ENCODE data around the gene PPIL1. TPM values are rescaled to one million over a fixed set of nuclear protein-coding genes. Genes with fewer than 3 reads are reported as not detected.

Gene PPIL1
- total RNA-seq, 8 experiments from 2014 or later, result 36.4 to 77.1 (median 48.4) TPM

- in situ Hi-C loops (cut with MboI; ENCODE audit: low pct_unique_long_range_greater_than_20kb in 2 of 9, low sequenced_read_pairs in 9 of 9, unreplicated experiment in 9 of 9), result loop anchor here in 1 of 9 experiments (10.0 kb wide), 1 partner anchor 64 kb away; no protein-coding TSS in a partner anchor
- 4 to 61% (median 16%) methylated on average over 2 to 15 of the region's 26 CpGs; no CpG with 5 or more reads in 2 of the 10 experiments for WGBS, 10 experiments
- Histone ChIP-seq H3K27ac (peak overlapping the region in 1 of 2 donors; percentile 51), H3K4me3 (peak overlapping the region in 1 of 5 donors; percentile 11), H3K4me1 (replicated peaks in 1 of 2) (peaks cover 22 to 25% of the 10 kb centered on the region in 2 donors)
- peak; percentile 59 to 90 (median 86) for ATAC-seq (replicated peaks in 6 of 8)
Observed at GRCh38 chr6:36848658-36849441, 25.8 kb downstream of the PPIL1 start.

- Histone ChIP-seq H3K27ac (no peak overlapping the region), H3K4me1 (replicated peaks in 1 of 2) (peaks cover 22 to 25% of the 10 kb centered on the region in 2 donors), H3K4me3 (no peak overlapping the region)
- 78 to 100% (median 92%) methylated on average over 1 to 5 of the region's 6 CpGs; no CpG with 5 or more reads in 2 of the 10 experiments for WGBS, 10 experiments
- in situ Hi-C loops (cut with MboI; ENCODE audit: low pct_unique_long_range_greater_than_20kb in 2 of 9, low sequenced_read_pairs in 9 of 9, unreplicated experiment in 9 of 9), result loop anchor here in 1 of 9 experiments (10.0 kb wide), 1 partner anchor 63 kb away; no protein-coding TSS in a partner anchor
- ATAC-seq (replicated peaks in 6 of 8), result no peak
Observed at GRCh38 chr6:36847991-36848390, 26.6 kb downstream of the PPIL1 start.

- WGBS, 10 experiments, result 89 to 100% (median 90%) methylated on average over 2 to 3 of the region's 4 CpGs; no CpG with 5 or more reads in 6 of the 10 experiments
- peaks cover 22 to 25% of the 10 kb centered on the region in 2 donors for H3K4me1 ChIP-seq (replicated peaks in 1 of 2)
Observed at GRCh38 chr6:36847152-36847551, 27.5 kb downstream of the PPIL1 start.

GRCh38 chr6:36845233-36845632 is 29.4 kb downstream of the PPIL1 start:
- 100% methylated on average over 1 to 3 of the region's 4 CpGs; no CpG with 5 or more reads in 8 of the 10 experiments for WGBS, 10 experiments
- Histone ChIP-seq H3K4me3 (no peak overlapping the region), H3K4me1 (replicated peaks in 1 of 2) (peaks cover 32 to 33% of the 10 kb centered on the region in 2 donors), H3K27ac (no peak overlapping the region)
- in situ Hi-C loops (cut with MboI; ENCODE audit: low pct_unique_long_range_greater_than_20kb in 2 of 9, low sequenced_read_pairs in 9 of 9, unreplicated experiment in 9 of 9), result loop anchor here in 1 of 9 experiments (10.0 kb wide), 1 partner anchor 60 kb away; no protein-coding TSS in a partner anchor
- ATAC-seq (replicated peaks in 6 of 8), result no peak

More at GRCh38 chr6:36847152-36847551, 27.5 kb downstream of the PPIL1 start:
- no peak for ATAC-seq (replicated peaks in 6 of 8)
- Histone ChIP-seq H3K27ac (no peak overlapping the region), H3K4me3 (no peak overlapping the region)
- in situ Hi-C loops (cut with MboI; ENCODE audit: low pct_unique_long_range_greater_than_20kb in 2 of 9, low sequenced_read_pairs in 9 of 9, unreplicated experiment in 9 of 9), result loop anchor here in 1 of 9 experiments (10.0 kb wide), 1 partner anchor 62 kb away; no protein-coding TSS in a partner anchor

GRCh38 chr6:36844232-36845170 is 30.1 kb downstream of the PPIL1 start:
- 47 to 100% (median 69%) methylated on average over 2 to 9 of the region's 19 CpGs; no CpG with 5 or more reads in 1 of the 10 experiments for WGBS, 10 experiments
- Histone ChIP-seq H3K4me3 (no peak overlapping the region), H3K4me1 (replicated peaks in 1 of 2) (peaks cover 28 to 29% of the 10 kb centered on the region in 2 donors), H3K27ac (no peak overlapping the region)
- no peak for ATAC-seq (replicated peaks in 6 of 8)
- in situ Hi-C loops (cut with MboI; ENCODE audit: low pct_unique_long_range_greater_than_20kb in 2 of 9, low sequenced_read_pairs in 9 of 9, unreplicated experiment in 9 of 9), result loop anchor here in 1 of 9 experiments (10.0 kb wide), 1 partner anchor 60 kb away; no protein-coding TSS in a partner anchor

- no peak for ATAC-seq (replicated peaks in 6 of 8)
- peaks cover 15 to 16% of the 10 kb centered on the region in 2 donors for H3K4me1 ChIP-seq (replicated peaks in 1 of 2)
- no peak overlapping the region for H3K27ac ChIP-seq
- in situ Hi-C loops (cut with MboI; ENCODE audit: low pct_unique_long_range_greater_than_20kb in 2 of 9, low sequenced_read_pairs in 9 of 9, unreplicated experiment in 9 of 9), result loop anchor here in 1 of 9 experiments (10.0 kb wide), 1 partner anchor 58 kb away; no protein-coding TSS in a partner anchor
- H3K4me3 ChIP-seq, result no peak overlapping the region
- WGBS, 10 experiments, result 82 to 100% (median 86%) methylated on average over 2 to 4 of the region's 4 CpGs; no CpG with 5 or more reads in 5 of the 10 experiments
Observed at GRCh38 chr6:36843170-36843569, 31.4 kb downstream of the PPIL1 start.

- 56 to 100% (median 74%) methylated on average over 1 to 2 of the region's 2 CpGs; no CpG with 5 or more reads in 1 of the 10 experiments for WGBS, 10 experiments
- Histone ChIP-seq H3K4me1 (replicated peaks in 1 of 2) (peaks cover 13 to 14% of the 10 kb centered on the region in 2 donors), H3K4me3 (no peak overlapping the region), H3K27ac (no peak overlapping the region)
- in situ Hi-C loops (cut with MboI; ENCODE audit: low pct_unique_long_range_greater_than_20kb in 2 of 9, low sequenced_read_pairs in 9 of 9, unreplicated experiment in 9 of 9), result loop anchor here in 1 of 9 experiments (10.0 kb wide), 1 partner anchor 57 kb away; no protein-coding TSS in a partner anchor
- no peak for ATAC-seq (replicated peaks in 6 of 8)
Observed at GRCh38 chr6:36841756-36842155, 32.8 kb downstream of the PPIL1 start.

DNA sequence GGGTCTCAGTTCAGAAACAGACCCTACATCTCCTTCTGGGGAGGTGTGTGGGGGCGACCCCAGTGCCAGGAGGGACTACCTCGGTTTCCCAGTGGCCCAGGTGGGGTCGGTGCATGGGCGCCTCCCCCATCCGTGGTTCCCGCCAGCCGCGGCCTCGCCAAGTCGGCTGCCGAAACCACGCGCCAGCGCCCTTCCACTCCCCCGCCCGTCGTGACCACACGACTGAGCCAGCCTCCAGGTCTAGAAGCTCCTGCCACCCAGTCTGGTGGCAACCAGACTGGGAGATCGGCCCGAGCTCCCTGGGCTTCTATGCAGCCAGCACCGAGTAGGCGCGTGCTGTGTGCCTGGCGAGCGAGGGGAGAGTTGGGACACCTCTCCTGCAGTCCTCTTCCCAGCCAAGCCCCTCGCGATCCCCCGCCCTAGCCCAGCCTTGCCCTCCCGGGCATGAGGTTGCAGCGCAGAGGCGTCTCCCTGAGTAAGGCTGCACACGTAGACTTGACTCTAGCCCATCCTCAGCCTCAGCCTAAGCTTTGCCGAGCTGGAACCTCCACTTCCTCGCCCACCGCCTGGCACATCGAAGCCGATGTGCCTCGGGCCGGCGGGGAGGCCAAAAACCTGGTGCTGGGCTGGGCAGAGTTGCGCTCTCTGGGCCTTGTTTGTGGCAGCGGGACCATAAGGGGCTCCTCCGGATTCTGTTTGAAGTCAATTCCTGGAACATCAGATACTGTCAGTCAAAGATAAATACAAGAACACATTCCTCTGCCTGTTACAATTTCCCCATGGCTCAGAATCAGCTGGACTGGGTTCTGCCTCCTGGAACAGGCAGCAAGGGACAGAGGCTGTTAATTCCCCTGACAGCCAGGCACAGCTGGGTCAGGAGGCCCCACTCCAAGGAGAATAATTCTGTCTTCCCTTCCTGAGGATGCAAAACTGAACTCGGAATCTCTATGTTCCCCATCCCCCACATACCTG is 33.9 kb downstream of the PPIL1 start:
- 7 to 52% (median 35%) methylated on average over 1 to 13 of the region's 44 CpGs; no CpG with 5 or more reads in 5 of the 10 experiments for WGBS, 10 experiments
- ATAC-seq (replicated peaks in 6 of 8), result peak in 6 of 8 experiments; percentile 9 to 31 (median 12)
- in situ Hi-C loops (cut with MboI; ENCODE audit: low pct_unique_long_range_greater_than_20kb in 2 of 9, low sequenced_read_pairs in 9 of 9, unreplicated experiment in 9 of 9), result loop anchor here in 1 of 9 experiments (10.0 kb wide), 1 partner anchor 56 kb away; no protein-coding TSS in a partner anchor
- H3K4me1 ChIP-seq (replicated peaks in 1 of 2), result peaks cover 13 to 14% of the 10 kb centered on the region in 2 donors
- peak overlapping the region; percentile 46 to 69 (median 55) for H3K4me3 ChIP-seq
- no peak overlapping the region for H3K27ac ChIP-seq

DNA sequence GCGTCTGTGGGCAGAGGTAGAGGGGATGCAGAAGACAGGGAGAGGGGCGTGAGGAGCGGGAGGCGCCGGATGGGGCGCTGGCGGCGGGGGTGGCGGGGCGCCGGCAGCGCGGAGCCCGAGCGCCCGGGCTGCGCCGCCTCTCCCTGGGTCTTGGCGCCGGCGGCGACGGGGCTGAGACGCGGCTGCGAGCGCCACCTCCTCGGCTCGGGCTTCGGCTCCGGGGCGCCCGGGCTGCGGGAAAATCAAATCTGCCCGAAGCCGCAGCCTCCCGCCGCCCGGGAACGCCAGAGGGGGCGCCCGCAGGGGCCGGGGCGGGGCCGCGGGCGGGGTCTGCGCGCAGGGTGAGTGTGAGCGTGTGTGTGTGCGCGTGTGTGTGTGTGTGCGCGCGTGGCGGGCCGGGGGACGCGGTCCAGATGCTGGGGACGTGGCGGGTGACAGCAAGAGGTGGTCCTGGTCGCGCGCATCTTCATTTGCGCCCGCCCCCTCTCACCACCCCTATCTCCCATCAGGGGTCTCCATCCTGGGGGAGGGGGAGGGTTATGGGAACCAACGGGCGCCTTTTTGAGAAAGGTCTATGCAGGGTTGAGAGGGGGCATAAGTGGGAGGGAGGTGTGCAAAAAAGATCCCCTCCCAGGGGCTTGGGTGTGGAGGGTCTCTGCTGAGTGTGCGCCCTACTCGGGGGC is 34.7 kb downstream of the PPIL1 start:
- ATAC-seq (replicated peaks in 6 of 8), result peak; percentile 72 to 80 (median 77)
- H3K4me1 ChIP-seq (replicated peaks in 1 of 2), result peaks cover 14 to 17% of the 10 kb centered on the region in 2 donors
- peak overlapping the region; percentile 46 to 69 (median 55) for H3K4me3 ChIP-seq
- H3K27ac ChIP-seq, result peak overlapping the region; percentile 4 to 6
- in situ Hi-C loops (cut with MboI; ENCODE audit: low pct_unique_long_range_greater_than_20kb in 2 of 9, low sequenced_read_pairs in 9 of 9, unreplicated experiment in 9 of 9), result loop anchor here in 1 of 9 experiments (10.0 kb wide), 1 partner anchor 55 kb away; no protein-coding TSS in a partner anchor
- WGBS, 10 experiments, result no CpG with 5 or more reads among the region's 70 CpGs

DNA sequence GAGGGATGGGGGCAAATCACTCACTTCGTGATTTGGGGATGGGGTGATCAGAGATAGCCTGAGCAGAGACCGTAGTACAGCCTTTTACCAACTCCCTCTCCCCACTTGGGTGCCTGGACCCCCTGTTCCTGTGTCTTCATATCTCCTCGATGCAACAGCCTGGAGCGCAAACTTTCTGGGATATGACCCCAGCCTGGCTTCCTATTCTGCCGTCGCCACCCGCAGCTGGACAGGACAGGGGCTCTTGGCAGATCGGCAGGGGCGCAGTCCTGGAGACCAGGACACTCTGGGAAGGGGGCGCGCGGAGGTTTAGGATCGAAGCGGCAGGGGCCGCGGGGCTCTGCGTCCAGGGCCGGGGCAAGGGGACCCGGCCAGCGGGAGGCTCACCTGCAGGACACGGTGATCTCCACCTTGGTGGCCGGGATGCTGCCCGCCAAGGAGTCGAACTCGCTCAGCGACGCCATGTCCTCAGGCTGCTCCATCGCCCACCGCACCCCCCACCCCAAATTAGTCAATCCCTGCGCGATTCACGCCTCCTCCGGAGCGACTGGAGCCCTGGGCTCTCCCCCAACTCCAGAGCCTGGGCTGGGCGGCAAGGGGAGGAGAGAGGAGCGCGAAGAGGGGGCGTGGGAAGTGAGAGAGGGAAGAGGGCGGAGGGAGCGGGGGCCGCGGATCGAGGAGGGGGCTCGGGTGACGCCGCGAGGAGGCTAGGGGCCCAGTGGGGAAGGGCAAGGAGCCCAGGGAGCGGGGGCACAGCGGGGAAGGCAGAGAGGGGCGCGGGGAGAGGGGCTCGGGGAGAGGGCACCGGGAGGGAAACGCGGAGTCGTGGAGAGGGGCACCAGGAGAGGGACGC is 35.5 kb downstream of the PPIL1 start, which contains the start of gene CPNE5:
CPNE5 (minus strand) TSS at position 549 of the 853 bp plus-strand sequence; CDS start at position 482, 67 bp downstream.
- in situ Hi-C loops (cut with MboI; ENCODE audit: low pct_unique_long_range_greater_than_20kb in 2 of 9, low sequenced_read_pairs in 9 of 9, unreplicated experiment in 9 of 9), result no loop called here
- peak within 1 kb of the TSS; percentile 4 to 6 for H3K27ac ChIP-seq
- peaks cover 19 to 24% of the 10 kb centered on the region in 2 donors for H3K4me1 ChIP-seq (replicated peaks in 1 of 2)
- ATAC-seq (replicated peaks in 6 of 8), result peak; percentile 11 to 65 (median 52)
- 45 to 60% (median 60%) methylated on average over 1 to 2 of the region's 57 CpGs; no CpG with 5 or more reads in 7 of the 10 experiments for WGBS, 10 experiments
- peak within 1 kb of the TSS; percentile 46 to 69 (median 55) for H3K4me3 ChIP-seq
